ENCODE measurements around the gene SLC52A3. TPM values are rescaled to one million over a fixed set of nuclear protein-coding genes. Genes with fewer than 3 reads are reported as not detected.

The SLC52A3 gene
- total and polyA plus RNA-seq, 2 of the 13 experiments (the other 11 are each of a cell fraction or from before 2014, with no cell fraction given) = 0.03 TPM; not detected in 1

GRCh38 chr20:728256-728944 lies 39.9 kb downstream of the SLC52A3 start (continued):
- no peak for TF ChIP-seq ZBTB40 (IDR thresholded peaks at IDR 0.05)
- no peak for TF ChIP-seq ZBTB40 (CRISPR knock-in tag; IDR thresholded peaks at IDR 0.05)
- TF ChIP-seq ZXDC (CRISPR knock-in tag; IDR thresholded peaks at IDR 0.05) = no peak
- TF ChIP-seq CSRNP2 (CRISPR knock-in tag; conservative IDR thresholded peaks at IDR 0.05; ENCODE audit: low read depth) = no peak
- TF ChIP-seq HOXA9 (CRISPR knock-in tag; IDR thresholded peaks at IDR 0.05; ENCODE audit: borderline replicate concordance) = 0 out of 2 replicates have a peak, but pooled peaks have one; percentile 45
- TF ChIP-seq SKIL (CRISPR knock-in tag; IDR thresholded peaks at IDR 0.05; ENCODE audit: borderline replicate concordance) = 0 out of 2 replicates have a peak, but pooled peaks have one; percentile 19
- no peak for TF ChIP-seq RARG (CRISPR knock-in tag; IDR thresholded peaks at IDR 0.05; ENCODE audit: low read depth)
- no peak; the same call in 1 of the 2 replicates for TF ChIP-seq NFKB2 (CRISPR knock-in tag; IDR thresholded peaks at IDR 0.05; ENCODE audit: borderline replicate concordance)
- TF ChIP-seq HHEX (CRISPR knock-in tag; IDR thresholded peaks at IDR 0.05) = no peak
- no peak for TF ChIP-seq TSC22D2 (CRISPR knock-in tag; IDR thresholded peaks at IDR 0.05; ENCODE audit: borderline replicate concordance)
- TF ChIP-seq ZNF225 (CRISPR knock-in tag; IDR thresholded peaks at IDR 0.05) = no peak; the same call in none of the 2 replicates
- TF ChIP-seq SP1 (IDR thresholded peaks at IDR 0.05) = no peak
- 0 out of 2 replicates have a peak, but pooled peaks have one; percentile 16 for TF ChIP-seq SP1 (CRISPR knock-in tag; IDR thresholded peaks at IDR 0.05)
